NB4 (cell line): ENCODE measurements around the gene FAM174A.

ENCODE experiments used
- CTCF ChIP-seq: IDR thresholded peaks from one replicate; pipeline ENCODE4 v1.5.1; 2012; ENCODE audit warnings: low read depth, low read length
- MAX ChIP-seq: IDR thresholded peaks from 2 replicates; pipeline ENCODE4 v1.6.1; 2011; ENCODE audit warnings: low read depth, low read length
- POLR2A ChIP-seq: IDR thresholded peaks from 2 replicates; pipeline ENCODE4 v1.6.1; 2011; ENCODE audit warnings: mild to moderate bottlenecking; ENCODE audit not compliant: insufficient read length; ENCODE audit errors: extremely low read depth

GRCh38 chr5:100603141-100603540 lies 68.0 kb downstream of the FAM174A start:
- TF ChIP-seq POLR2A (no peak), CTCF (no peak), MAX (no peak)
